ENCODE data around the gene DLK2. TPM values are rescaled to one million over a fixed set of nuclear protein-coding genes. Genes with fewer than 3 reads are reported as not detected.

Gene DLK2
- total and polyA plus RNA-seq, 2 donors (not counting 3 experiments of a cell fraction or from before 2014, with no cell fraction given) = 0.36 TPM; not detected in 1

GRCh38 chr6:43436577-43437282, 18.6 kb downstream of the DLK2 start:
- H3K9me1 ChIP-seq (replicated peaks; ENCODE audit: control insufficient read depth, extremely low read depth, insufficient read depth, low read length) = no peaks in the 10 kb centered on the region
- H3K4me3 ChIP-seq (replicated peaks in 1 of 3; ENCODE audit: insufficient read depth in 1 of 3, low read depth in 1 of 3, low read length in 3 of 3) = no peak overlapping the region
- no peaks in the 10 kb centered on the region for H4K20me1 ChIP-seq (replicated peaks; ENCODE audit: control insufficient read depth, extremely low read depth, insufficient read depth, low read length)
- H3K9ac ChIP-seq (replicated peaks; ENCODE audit: extremely low read depth, insufficient read depth, low read length) = peak overlapping the region; percentile 30
- peak; percentile 76 for DNase-seq (ENCODE audit: low read depth, low spot score)
- H2AFZ ChIP-seq (ENCODE audit: low read depth, low read length) = no peak overlapping the region
- no TSS peak for BruUV-seq (replicated peaks)
- intact Hi-C loops (cut with micrococcal nuclease) = no loop called here
- peak overlapping the region; percentile 33 for H3K27ac ChIP-seq (ENCODE audit: insufficient read depth, low read depth, low read length)
- dilution Hi-C loops (cut with MboI; ENCODE audit: extremely low pct_ligation_motif_present, low sequenced_read_pairs) = no loop called here
- CTCF ChIA-PET = interaction anchor here (0.8 to 1.6 kb wide), 9 partner anchors 9 to 208 kb away, joined by 3 to 6 read pairs (median 3); partner anchors contain the start of genes ABCC10, DNPH1 and TJAP1
- H3K36me3 ChIP-seq (ENCODE audit: control insufficient read depth in 2 of 2, extremely low read depth in 1 of 2, insufficient read depth in 2 of 2, low read length in 2 of 2) = peaks cover 0 to 24% of the 10 kb centered on the region in 2 experiments
- H3K4me1 ChIP-seq (ENCODE audit: control insufficient read depth, extremely low read depth, insufficient read depth, low read length) = peaks cover 13% of the 10 kb centered on the region
- H3K9me3 ChIP-seq (replicated peaks; ENCODE audit: control insufficient read depth, insufficient read depth, low read length) = no peaks in the 10 kb centered on the region
- H3K4me2 ChIP-seq (ENCODE audit: insufficient read depth, low read length) = peak overlapping the region; percentile 14
- H3K27me3 ChIP-seq (ENCODE audit: control insufficient read depth in 2 of 2, insufficient read depth in 2 of 2, low read length in 2 of 2) = no peaks in the 10 kb centered on the region
- no peaks in the 10 kb centered on the region for H3K79me2 ChIP-seq (ENCODE audit: control insufficient read depth, insufficient read depth, low read length)
- peak; percentile 92 for FAIRE-seq
- POLR2A ChIA-PET = interaction anchor here (0.6 kb wide), 1 partner anchor 163 kb away, joined by 3 read pairs; no protein-coding TSS in a partner anchor
- TF ChIP-seq JUN (IDR thresholded peaks at IDR 0.05; ENCODE audit: borderline replicate concordance, insufficient read depth, insufficient read length, low read depth) (peak; percentile 48), POLR2AphosphoS5 (IDR thresholded peaks at IDR 0.05; ENCODE audit: insufficient read depth, low read depth, low read length) (peak; percentile 43), EZH2 (IDR thresholded peaks at IDR 0.05; ENCODE audit: borderline replicate concordance, low read depth, low read length, severe bottlenecking) (no peak), POLR2A (IDR thresholded peaks at IDR 0.05; ENCODE audit: low read depth, low read length) (no peak)

- no peak for FAIRE-seq
- Histone ChIP-seq H3K4me3 (replicated peaks in 1 of 3; ENCODE audit: insufficient read depth in 1 of 3, low read depth in 1 of 3, low read length in 3 of 3) (no peak overlapping the region), H3K79me2 (ENCODE audit: control insufficient read depth, insufficient read depth, low read length) (no peaks in the 10 kb centered on the region), H3K36me3 (ENCODE audit: control insufficient read depth in 2 of 2, extremely low read depth in 1 of 2, insufficient read depth in 2 of 2, low read length in 2 of 2) (peaks cover 0 to 22% of the 10 kb centered on the region in 2 experiments), H2AFZ (ENCODE audit: low read depth, low read length) (no peak overlapping the region), H3K9me3 (replicated peaks; ENCODE audit: control insufficient read depth, insufficient read depth, low read length) (no peaks in the 10 kb centered on the region), H3K4me2 (ENCODE audit: insufficient read depth, low read length) (peak overlapping the region; percentile 3), H4K20me1 (replicated peaks; ENCODE audit: control insufficient read depth, extremely low read depth, insufficient read depth, low read length) (no peaks in the 10 kb centered on the region), H3K27ac (ENCODE audit: insufficient read depth, low read depth, low read length) (no peak overlapping the region), H3K4me1 (ENCODE audit: control insufficient read depth, extremely low read depth, insufficient read depth, low read length) (peaks cover 13% of the 10 kb centered on the region), H3K9ac (replicated peaks; ENCODE audit: extremely low read depth, insufficient read depth, low read length) (no peak overlapping the region), H3K27me3 (ENCODE audit: control insufficient read depth in 2 of 2, insufficient read depth in 2 of 2, low read length in 2 of 2) (no peaks in the 10 kb centered on the region), H3K9me1 (replicated peaks; ENCODE audit: control insufficient read depth, extremely low read depth, insufficient read depth, low read length) (no peaks in the 10 kb centered on the region)
- CTCF ChIA-PET = interaction anchor here (0.7 to 1.6 kb wide), 4 partner anchors 8 to 207 kb away, joined by 3 to 6 read pairs (median 3); partner anchors contain the start of genes ABCC10 and DNPH1
- POLR2A ChIA-PET = no interaction called here
- BruUV-seq (replicated peaks) = no TSS peak
- no peak for DNase-seq (ENCODE audit: low read depth, low spot score)
- intact Hi-C loops (cut with micrococcal nuclease) (no loop called here), dilution Hi-C loops (cut with MboI; ENCODE audit: extremely low pct_ligation_motif_present, low sequenced_read_pairs) (no loop called here)
- TF ChIP-seq POLR2AphosphoS5 (IDR thresholded peaks at IDR 0.05; ENCODE audit: insufficient read depth, low read depth, low read length) (no peak), GATA2 (IDR thresholded peaks at IDR 0.05; ENCODE audit: insufficient read depth, insufficient read length, low read depth, low read length) (no peak), MYC (IDR thresholded peaks at IDR 0.05; ENCODE audit: low read depth, low read length) (no peak), MAX (IDR thresholded peaks at IDR 0.05; ENCODE audit: insufficient read depth, insufficient read length) (no peak), EZH2 (IDR thresholded peaks at IDR 0.05; ENCODE audit: borderline replicate concordance, low read depth, low read length, severe bottlenecking) (no peak), FOS (IDR thresholded peaks at IDR 0.05; ENCODE audit: borderline replicate concordance, insufficient read depth, low read length) (no peak), JUN (IDR thresholded peaks at IDR 0.05; ENCODE audit: borderline replicate concordance, insufficient read depth, insufficient read length, low read depth) (no peak), POLR2A (IDR thresholded peaks at IDR 0.05; ENCODE audit: low read depth, low read length) (no peak), CTCF (IDR thresholded peaks at IDR 0.05; ENCODE audit: extremely low read depth in 1 of 2, insufficient read depth in 1 of 2, low read depth in 1 of 2, low read length in 2 of 2) (no peak)
Measured at GRCh38 chr6:43435682-43436437, 19.5 kb downstream of the DLK2 start.
